ENCODE data around the gene PHEX.

- TF ChIP-seq CTCF (conservative IDR thresholded peaks at IDR 0.05) = no peak
- no peak for TF ChIP-seq ZFX (IDR thresholded peaks at IDR 0.05)
These were observed 214.5 kb downstream of the PHEX start for GRCh38 chrX:22246620-22247019.

All from C4-2B (cell line).